Skeletal muscle tissue (tissue), 4 donors: ENCODE data around the gene AQP12B. TPM values are rescaled to one million over a fixed set of nuclear protein-coding genes. Genes with fewer than 3 reads are reported as not detected.

Experiments
- H3K27ac ChIP-seq: one replicate; pipeline ENCODE4 v1.7.0; 2013; ENCODE audit warnings: mild to moderate bottlenecking, low read depth, low read length, inconsistent platforms
- H3K27me3 ChIP-seq, 3 donors: one replicate each; pipeline ENCODE4 v1.7.0; 2013; ENCODE audit warnings: low read length in 3 of 3; ENCODE audit not compliant: control insufficient read depth in 3 of 3, insufficient read depth in 3 of 3
- H3K36me3 ChIP-seq, 3 donors: one replicate each; pipeline ENCODE4 v1.7.0; 2013; ENCODE audit warnings: low read length in 3 of 3; ENCODE audit not compliant: control insufficient read depth in 3 of 3, insufficient read depth in 3 of 3
- H3K4me1 ChIP-seq, 3 donors: one replicate each; pipeline ENCODE4 v1.7.0; 2013; ENCODE audit warnings: low read length in 3 of 3, mild to moderate bottlenecking in 3 of 3; ENCODE audit not compliant: control insufficient read depth in 3 of 3, insufficient read depth in 3 of 3
- H3K4me3 ChIP-seq, 3 donors: one replicate each; pipeline ENCODE4 v1.7.0; 2013; ENCODE audit warnings: low read length in 3 of 3
- H3K9ac ChIP-seq, 3 donors: one replicate each; pipeline ENCODE4 v1.7.0; 2013; ENCODE audit warnings: low read length in 3 of 3, mild to moderate bottlenecking in 3 of 3, moderate library complexity in 2 of 3, low read depth in 1 of 3
- H3K9me3 ChIP-seq, 3 donors: one replicate each; pipeline ENCODE4 v1.7.0; 2013; ENCODE audit warnings: low read length in 3 of 3; ENCODE audit not compliant: control insufficient read depth in 3 of 3
- total RNA-seq: library from RNA; depleted of rRNA; stranded (reverse); fragments of >200 nt; gene quantifications from one replicate; pipeline ENCODE4 v1.2.3, GENCODE V29; 2014
- donor health status: Osteomylitis.

Gene AQP12B
- total RNA-seq, 1 donor from 2014 or later: not detected

- Histone ChIP-seq H3K27me3 (peaks cover 39 to 56% (median 52%) of the 10 kb centered on the region in 3 donors), H3K4me3 (no peak overlapping the region), H3K36me3 (no peaks in the 10 kb centered on the region), H3K9ac (no peak overlapping the region), H3K4me1 (peaks cover 4 to 7% (median 6%) of the 10 kb centered on the region in 3 donors), H3K9me3 (no peaks in the 10 kb centered on the region), H3K27ac (no peak overlapping the region)
These were observed 39.4 kb downstream of the AQP12B start for GRCh38 chr2:240643093-240643810.

DNA sequence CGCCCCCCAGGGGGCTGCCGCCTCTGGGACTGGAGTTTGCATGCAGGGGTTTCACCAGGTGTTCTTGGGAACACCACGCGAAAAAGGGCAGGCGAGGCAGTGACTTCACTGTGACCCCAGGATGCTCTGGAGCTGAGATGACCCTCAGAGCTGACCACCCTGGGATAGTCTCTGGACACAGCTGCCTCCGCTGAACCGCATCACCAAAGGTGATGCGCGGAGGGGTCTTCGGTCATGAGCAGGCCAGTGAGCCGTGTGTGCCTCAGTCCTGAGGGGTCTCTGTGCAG lies 39.9 kb downstream of the AQP12B start:
- Histone ChIP-seq H3K27me3 (peaks cover 35 to 51% (median 49%) of the 10 kb centered on the region in 3 donors), H3K27ac (no peak overlapping the region), H3K4me3 (no peak overlapping the region), H3K4me1 (peaks cover 9 to 12% (median 11%) of the 10 kb centered on the region in 3 donors), H3K9ac (no peak overlapping the region), H3K9me3 (no peaks in the 10 kb centered on the region), H3K36me3 (no peaks in the 10 kb centered on the region)

- Histone ChIP-seq H3K9me3 (no peaks in the 10 kb centered on the region), H3K9ac (no peak overlapping the region), H3K4me3 (no peak overlapping the region), H3K27ac (no peak overlapping the region), H3K4me1 (peaks cover 12 to 15% (median 13%) of the 10 kb centered on the region in 3 donors), H3K36me3 (no peaks in the 10 kb centered on the region), H3K27me3 (peaks cover 33 to 47% (median 45%) of the 10 kb centered on the region in 3 donors)
These were observed 40.5 kb downstream of the AQP12B start for GRCh38 chr2:240642061-240642805.

DNA sequence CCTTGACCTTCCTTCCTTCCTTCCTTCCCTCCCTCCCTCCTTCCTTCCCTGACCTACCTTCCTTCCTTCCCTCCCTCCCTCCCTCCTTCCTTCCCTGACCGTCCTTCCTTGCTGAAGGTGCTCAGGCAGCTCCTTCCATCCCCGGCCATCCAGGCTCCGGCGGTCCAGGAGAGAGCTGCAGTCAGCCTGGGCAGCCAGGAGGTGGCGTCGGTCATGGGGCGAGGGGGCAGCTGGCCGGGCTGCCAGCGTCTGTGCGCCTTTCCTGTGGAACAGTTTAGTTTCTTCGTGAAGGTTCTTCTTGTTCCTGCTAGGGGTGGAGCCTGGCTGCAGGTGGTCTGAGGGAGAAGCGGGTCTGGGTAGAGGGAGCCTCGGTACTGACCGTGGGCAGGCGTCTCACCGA lies 41.7 kb downstream of the AQP12B start:
- H3K27me3 ChIP-seq: peaks cover 22 to 42% (median 33%) of the 10 kb centered on the region in 3 donors
- no peaks in the 10 kb centered on the region for H3K36me3 ChIP-seq
- no peak overlapping the region for H3K27ac ChIP-seq
- no peak overlapping the region for H3K9ac ChIP-seq
- H3K4me1 ChIP-seq: peaks cover 12 to 15% (median 13%) of the 10 kb centered on the region in 3 donors
- no peaks in the 10 kb centered on the region for H3K9me3 ChIP-seq
- no peak overlapping the region for H3K4me3 ChIP-seq

- no peak overlapping the region for H3K27ac ChIP-seq
- H3K36me3 ChIP-seq: no peaks in the 10 kb centered on the region
- no peaks in the 10 kb centered on the region for H3K9me3 ChIP-seq
- no peak overlapping the region for H3K4me3 ChIP-seq
- peaks cover 12 to 15% (median 13%) of the 10 kb centered on the region in 3 donors for H3K4me1 ChIP-seq
- no peak overlapping the region for H3K9ac ChIP-seq
- H3K27me3 ChIP-seq: peaks cover 10 to 35% (median 28%) of the 10 kb centered on the region in 3 donors
These were observed 43.1 kb downstream of the AQP12B start for GRCh38 chr2:240639566-240639965.

DNA sequence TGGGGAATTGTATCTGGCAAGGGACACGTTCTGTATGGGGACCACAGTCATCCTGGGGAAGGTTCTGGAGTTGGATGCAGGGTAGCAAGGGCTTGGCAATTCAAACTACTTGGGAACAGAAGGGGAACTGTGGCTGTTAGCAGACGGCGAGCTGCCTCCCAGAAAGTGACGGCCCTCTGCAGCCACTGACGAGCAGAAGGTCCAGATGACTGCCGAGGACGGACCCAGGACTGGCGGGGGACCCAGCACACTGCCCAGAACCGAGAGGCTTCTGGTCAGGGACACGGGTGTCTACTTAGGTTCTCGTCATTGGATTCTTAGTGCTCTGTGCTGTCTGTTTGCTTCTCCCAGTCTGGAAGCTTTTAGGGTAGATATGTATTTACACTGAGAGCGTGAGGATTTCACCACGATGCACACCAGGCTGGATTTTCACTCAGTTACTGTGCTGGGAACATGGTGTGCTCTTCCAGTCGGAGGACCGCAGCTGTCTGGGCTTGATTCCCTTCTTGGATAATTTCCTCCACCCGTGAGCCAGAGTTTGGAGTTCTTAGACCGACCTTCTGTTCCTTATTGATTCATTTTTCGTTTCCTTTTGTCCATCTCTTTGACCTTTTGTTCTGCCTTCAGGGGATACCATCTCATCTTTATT lies 44.0 kb downstream of the AQP12B start:
- Histone ChIP-seq H3K9me3 (no peaks in the 10 kb centered on the region), H3K4me3 (no peak overlapping the region), H3K27me3 (peaks cover 1 to 26% (median 18%) of the 10 kb centered on the region in 3 donors), H3K9ac (no peak overlapping the region), H3K27ac (no peak overlapping the region), H3K36me3 (no peaks in the 10 kb centered on the region), H3K4me1 (peaks cover 12 to 15% (median 13%) of the 10 kb centered on the region in 3 donors)

GRCh38 chr2:240637901-240638345 lies 44.8 kb downstream of the AQP12B start:
- no peaks in the 10 kb centered on the region for H3K36me3 ChIP-seq
- H3K9ac ChIP-seq: no peak overlapping the region
- peaks cover 0 to 19% (median 12%) of the 10 kb centered on the region in 3 donors for H3K27me3 ChIP-seq
- H3K4me1 ChIP-seq: peaks cover 12 to 15% (median 13%) of the 10 kb centered on the region in 3 donors
- no peaks in the 10 kb centered on the region for H3K9me3 ChIP-seq
- no peak overlapping the region for H3K4me3 ChIP-seq
- no peak overlapping the region for H3K27ac ChIP-seq

DNA sequence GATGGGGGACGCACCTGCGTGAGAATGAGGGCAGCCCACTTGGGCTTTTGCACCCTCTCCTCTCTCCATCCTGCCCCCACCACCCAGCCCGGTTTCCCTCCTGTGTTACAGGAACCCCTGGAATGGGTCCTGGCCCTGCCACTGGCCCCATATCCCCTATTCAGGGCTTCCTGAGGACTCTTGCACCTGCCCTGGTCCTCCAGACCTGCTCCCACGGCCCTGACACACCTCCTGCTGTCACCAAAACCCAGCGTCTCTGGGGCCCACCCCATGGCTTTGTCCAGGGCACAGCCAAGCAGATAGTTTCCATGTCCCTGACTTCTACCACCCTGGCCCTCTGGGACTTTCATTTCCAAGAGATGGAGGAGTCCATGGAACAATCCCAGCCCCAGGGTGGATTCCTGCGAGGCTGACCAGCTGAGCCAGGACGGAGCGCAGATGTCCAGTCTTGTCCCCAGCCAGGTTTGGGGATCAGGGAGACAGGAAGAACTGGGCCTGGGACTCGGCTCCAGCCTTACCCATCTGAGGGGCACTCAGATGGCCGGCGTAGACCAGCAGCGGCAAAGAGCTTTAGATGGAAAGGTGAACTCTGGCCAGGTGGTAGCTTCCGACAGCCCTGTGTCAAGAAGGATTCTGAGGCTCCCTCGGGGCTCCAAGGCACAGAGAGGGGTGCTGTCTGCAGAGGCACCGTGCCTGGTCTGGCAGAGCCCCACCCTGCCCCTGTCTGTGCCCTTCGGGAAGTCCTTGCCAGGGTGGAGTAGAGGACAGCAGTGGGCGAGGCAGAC lies 45.4 kb downstream of the AQP12B start:
- peaks cover 12 to 15% (median 13%) of the 10 kb centered on the region in 3 donors for H3K4me1 ChIP-seq
- no peaks in the 10 kb centered on the region for H3K9me3 ChIP-seq
- H3K27ac ChIP-seq: no peak overlapping the region
- no peaks in the 10 kb centered on the region for H3K36me3 ChIP-seq
- H3K4me3 ChIP-seq: no peak overlapping the region
- peaks cover 0 to 16% (median 11%) of the 10 kb centered on the region in 3 donors for H3K27me3 ChIP-seq
- H3K9ac ChIP-seq: no peak overlapping the region

DNA sequence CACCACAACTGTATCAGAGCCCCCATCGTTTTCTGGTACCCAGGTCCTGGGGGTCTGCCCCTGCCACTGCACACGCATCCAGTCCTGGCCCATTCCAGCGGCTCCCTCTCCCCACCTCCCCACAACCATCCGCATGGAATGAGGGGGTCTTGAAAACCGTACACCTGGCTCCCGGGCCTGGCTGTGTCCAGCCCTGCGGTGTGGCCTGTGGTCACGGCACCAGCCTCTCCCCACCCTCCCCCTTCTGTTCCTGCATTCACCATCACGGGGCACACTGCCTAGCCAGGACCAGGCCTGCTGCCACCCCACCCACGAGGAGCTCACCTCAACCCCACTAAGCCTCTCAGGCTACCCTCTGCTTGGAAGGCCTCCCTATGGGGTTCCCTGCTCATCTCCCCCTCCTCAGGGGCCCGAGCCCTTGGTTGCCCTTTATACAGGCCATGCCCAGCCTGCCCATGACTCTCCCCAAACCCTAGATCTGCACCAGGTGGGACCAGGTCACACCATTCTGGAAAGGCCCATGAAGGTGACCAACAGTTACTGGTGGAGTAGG lies 46.0 kb downstream of the AQP12B start:
- Histone ChIP-seq H3K36me3 (no peaks in the 10 kb centered on the region), H3K27ac (no peak overlapping the region), H3K4me3 (no peak overlapping the region), H3K27me3 (peaks cover 0 to 16% (median 11%) of the 10 kb centered on the region in 3 donors), H3K9ac (no peak overlapping the region), H3K9me3 (no peaks in the 10 kb centered on the region), H3K4me1 (peaks cover 12 to 15% (median 13%) of the 10 kb centered on the region in 3 donors)
